Naive thymus-derived CD4-positive, alpha-beta T cell (primary cell): Measurements from ENCODE around the gene KRTAP3-3. TPM values are rescaled to one million over a fixed set of nuclear protein-coding genes. Genes with fewer than 3 reads are reported as not detected.

Experiments
- ATAC-seq: fragments of 150-1000 bp; cut with Tn5 transposase; 2 replicates; pipeline ENCODE4 v1.10.0; 2021; ENCODE audit warnings: mild to moderate bottlenecking, moderate library complexity
- CTCF ChIA-PET: fragments of 350-600 bp; sonication (Branson Sonifier 250); formaldehyde crosslinking; loops from one replicate; lab custom pipeline; 2021; ENCODE audit warnings: antibody characterized with exemption; lab: Charles Lee
- POLR2A ChIA-PET: fragments of 350-600 bp; sonication (Branson Sonifier 250); formaldehyde crosslinking; loops from one replicate; lab custom pipeline; 2021; ENCODE audit warnings: antibody characterized with exemption, inconsistent platforms; lab: Charles Lee
- DNase-seq, 9 donors: peaks; one replicate each; pipeline versions ENCODE4 v3.0.0 to v3.0.0-alpha.2; 2020 to 2022; ENCODE audit warnings: mixed read lengths in 1 of 9
- H3K27ac ChIP-seq: one replicate; pipeline ENCODE4 v1.7.0; 2013; ENCODE audit warnings: mild to moderate bottlenecking, low read depth, low read length, moderate library complexity
- H3K27me3 ChIP-seq, 2 donors: one replicate each; pipeline ENCODE4 v1.7.0; 2013; ENCODE audit warnings: low read length in 2 of 2, mild to moderate bottlenecking in 2 of 2, moderate library complexity in 2 of 2; ENCODE audit not compliant: control insufficient read depth in 2 of 2, insufficient read depth in 2 of 2
- H3K36me3 ChIP-seq, 3 experiments: 1 replicate in 2 of 3; 2 replicates in 1 of 3; pipeline ENCODE4 v1.7.0; 2013; ENCODE audit warnings: low read length in 3 of 3, mild to moderate bottlenecking in 3 of 3, moderate library complexity in 1 of 3; ENCODE audit not compliant: insufficient read depth in 3 of 3, control insufficient read depth in 2 of 3
- H3K4me1 ChIP-seq, 2 donors: one replicate each; pipeline ENCODE4 v1.7.0; 2013; ENCODE audit warnings: low read length in 2 of 2, mild to moderate bottlenecking in 2 of 2, moderate library complexity in 1 of 2; ENCODE audit not compliant: control insufficient read depth in 2 of 2, insufficient read depth in 2 of 2
- H3K4me3 ChIP-seq: 2 replicates; pipeline ENCODE4 v1.7.0; 2013; ENCODE audit warnings: mild to moderate bottlenecking, low read length
- H3K9me3 ChIP-seq, 3 experiments: 1 replicate in 2 of 3; 2 replicates in 1 of 3; pipeline ENCODE4 v1.7.0; 2013; ENCODE audit warnings: low read length in 3 of 3; ENCODE audit not compliant: control insufficient read depth in 2 of 3
- H3K27ac Mint-ChIP-seq, 9 donors: one replicate each; pipeline ENCODE4 v1.8.0; 2020 to 2022; ENCODE audit warnings: mixed read lengths in 9 of 9, mild to moderate bottlenecking in 8 of 9, moderate library complexity in 5 of 9, inconsistent platforms in 2 of 9
- H3K27me3 Mint-ChIP-seq, 5 donors: one replicate each; pipeline ENCODE4 v1.8.0; 2021 to 2022; ENCODE audit warnings: mixed read lengths in 5 of 5, mild to moderate bottlenecking in 1 of 5
- H3K36me3 Mint-ChIP-seq, 5 donors: one replicate each; pipeline ENCODE4 v1.8.0; 2020 to 2022; ENCODE audit warnings: mixed read lengths in 5 of 5, mild to moderate bottlenecking in 3 of 5, inconsistent platforms in 1 of 5
- H3K4me1 Mint-ChIP-seq, 7 donors: one replicate each; pipeline ENCODE4 v1.8.0; 2020 to 2022; ENCODE audit warnings: mixed read lengths in 7 of 7, mild to moderate bottlenecking in 3 of 7, inconsistent platforms in 1 of 7
- H3K4me3 Mint-ChIP-seq, 10 donors: one replicate each; pipeline ENCODE4 v1.8.0; 2020 to 2022; ENCODE audit warnings: mild to moderate bottlenecking in 10 of 10, mixed read lengths in 10 of 10, moderate library complexity in 6 of 10, inconsistent platforms in 2 of 10
- H3K9me3 Mint-ChIP-seq, 11 donors: one replicate each; pipeline ENCODE4 v1.8.0; 2020 to 2022; ENCODE audit warnings: mixed read lengths in 11 of 11, mild to moderate bottlenecking in 4 of 11, inconsistent platforms in 1 of 11, moderate library complexity in 1 of 11
- intact Hi-C, 2 donors: fragments of 100-400 bp; cut with micrococcal nuclease; formaldehyde crosslinking; loops; one replicate each; pipeline ENCODE4 v1.15.1; 2023
- polyA plus RNA-seq, 2 donors: library from polyadenylated mRNA; unstranded; fragments of 300-500 nt; fragmentation: Illumina TruSeq; gene quantifications; one replicate each; pipeline ENCODE4 v1.2.3, GENCODE V29; 2021
- total RNA-seq, 6 experiments: library from RNA in 5 of 6; stranded (reverse) in 5 of 6; gene quantifications; 1 replicate in 5 of 6; 2 replicates in 1 of 6; pipeline ENCODE4 v1.2.3 and lab custom pipeline; 2021 to 2026

KRTAP3-3 gene
- total and polyA plus RNA-seq, 7 experiments from 2014 or later: not detected

DNA sequence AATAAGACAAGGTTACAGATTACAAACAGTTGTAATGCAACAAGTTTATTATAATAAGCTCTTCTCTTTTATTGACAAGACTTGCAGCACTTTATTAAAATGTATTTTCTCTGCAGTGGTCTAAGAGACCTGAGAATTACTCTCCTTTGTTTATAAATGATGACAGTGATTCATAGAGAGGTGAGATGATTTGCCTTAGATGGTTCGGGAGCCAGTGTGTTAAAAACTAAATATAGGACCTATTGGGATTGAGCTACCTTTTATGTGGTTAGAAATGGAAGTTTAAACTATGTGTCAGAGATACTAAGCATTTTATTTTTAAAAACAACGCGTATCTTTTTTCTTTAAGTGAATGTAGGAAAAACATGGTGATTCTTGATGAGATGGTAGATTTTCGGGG is 2.9 kb upstream of the KRTAP3-3 start:
- Histone ChIP-seq H3K4me1 (no peaks in the 10 kb centered on the region), H3K9me3 (no peaks in the 10 kb centered on the region), H3K27me3 (peaks cover 0 to 4% of the 10 kb centered on the region in 2 donors), H3K27ac (no peak overlapping the region), H3K36me3 (no peaks in the 10 kb centered on the region), H3K4me3 (no peak overlapping the region)
- Mint-ChIP-seq H3K36me3 (peaks cover 0 to 6% (median 0%) of the 10 kb centered on the region in 5 donors), H3K9me3 (peaks cover 0 to 1% (median 0%) of the 10 kb centered on the region in 11 donors), H3K4me1 (no peaks in the 10 kb centered on the region), H3K27me3 (peaks cover 25 to 58% (median 51%) of the 10 kb centered on the region in 5 donors), H3K27ac (no peak overlapping the region), H3K4me3 (no peak overlapping the region)
- DNase-seq: no peak
- ATAC-seq: no peak
- intact Hi-C loops: no loop called here
- ChIA-PET POLR2A (no interaction called here), CTCF (no interaction called here)

GRCh38 chr17:40995116-40995515 is 1.2 kb upstream of the KRTAP3-3 start:
- Mint-ChIP-seq H3K27me3 (peaks cover 25 to 61% (median 56%) of the 10 kb centered on the region in 5 donors), H3K27ac (no peak overlapping the region), H3K4me3 (no peak overlapping the region), H3K4me1 (no peaks in the 10 kb centered on the region), H3K9me3 (peaks cover 0 to 2% (median 0%) of the 10 kb centered on the region in 11 donors), H3K36me3 (peaks cover 0 to 6% (median 0%) of the 10 kb centered on the region in 5 donors)
- H3K27me3 ChIP-seq: peaks cover 0 to 4% of the 10 kb centered on the region in 2 donors
- H3K36me3 ChIP-seq: no peaks in the 10 kb centered on the region
- DNase-seq: no peak
- intact Hi-C loops: no loop called here
- no peak overlapping the region for H3K4me3 ChIP-seq
- H3K9me3 ChIP-seq: no peaks in the 10 kb centered on the region
- no peak for ATAC-seq
- H3K27ac ChIP-seq: no peak overlapping the region
- CTCF ChIA-PET: no interaction called here
- H3K4me1 ChIP-seq: no peaks in the 10 kb centered on the region
- POLR2A ChIA-PET: no interaction called here

- DNase-seq: no peak
- H3K4me3 Mint-ChIP-seq: no peak overlapping the region
- H3K4me3 ChIP-seq: no peak overlapping the region
- H3K27me3 ChIP-seq: peaks cover 0 to 4% of the 10 kb centered on the region in 2 donors
- intact Hi-C loops: no loop called here
- no peaks in the 10 kb centered on the region for H3K4me1 Mint-ChIP-seq
- H3K9me3 Mint-ChIP-seq: peaks cover 0 to 2% (median 0%) of the 10 kb centered on the region in 11 donors
- CTCF ChIA-PET: interaction anchor here (0.7 kb wide), 1 partner anchor 58 kb away, joined by 3 read pairs; no protein-coding TSS in a partner anchor
- H3K4me1 ChIP-seq: no peaks in the 10 kb centered on the region
- POLR2A ChIA-PET: no interaction called here
- no peaks in the 10 kb centered on the region for H3K36me3 ChIP-seq
- ATAC-seq: no peak
- no peaks in the 10 kb centered on the region for H3K9me3 ChIP-seq
- no peak overlapping the region for H3K27ac Mint-ChIP-seq
- H3K36me3 Mint-ChIP-seq: peaks cover 0 to 6% (median 0%) of the 10 kb centered on the region in 5 donors
- peaks cover 19 to 57% (median 47%) of the 10 kb centered on the region in 5 donors for H3K27me3 Mint-ChIP-seq
- H3K27ac ChIP-seq: no peak overlapping the region
Observed at GRCh38 chr17:40993084-40993483, 880 bp downstream of the KRTAP3-3 start.

- DNase-seq (no peak), ATAC-seq (no peak)
- no peak overlapping the region for H3K27ac ChIP-seq
- H3K9me3 ChIP-seq: no peaks in the 10 kb centered on the region
- H3K4me3 Mint-ChIP-seq: no peak overlapping the region
- H3K36me3 ChIP-seq: no peaks in the 10 kb centered on the region
- no peaks in the 10 kb centered on the region for H3K4me1 Mint-ChIP-seq
- CTCF ChIA-PET: interaction anchor here (0.7 kb wide), 1 partner anchor 58 kb away, joined by 3 read pairs; no protein-coding TSS in a partner anchor
- H3K4me3 ChIP-seq: no peak overlapping the region
- no peaks in the 10 kb centered on the region for H3K4me1 ChIP-seq
- H3K27ac Mint-ChIP-seq: no peak overlapping the region
- peaks cover 0 to 4% of the 10 kb centered on the region in 2 donors for H3K27me3 ChIP-seq
- intact Hi-C loops: no loop called here
- H3K9me3 Mint-ChIP-seq: peaks cover 0 to 2% (median 0%) of the 10 kb centered on the region in 11 donors
- H3K27me3 Mint-ChIP-seq: peaks cover 19 to 53% (median 45%) of the 10 kb centered on the region in 5 donors
- POLR2A ChIA-PET: no interaction called here
- peaks cover 0 to 6% (median 0%) of the 10 kb centered on the region in 5 donors for H3K36me3 Mint-ChIP-seq
Observed at GRCh38 chr17:40992666-40993065, 1.3 kb downstream of the KRTAP3-3 start.

DNA sequence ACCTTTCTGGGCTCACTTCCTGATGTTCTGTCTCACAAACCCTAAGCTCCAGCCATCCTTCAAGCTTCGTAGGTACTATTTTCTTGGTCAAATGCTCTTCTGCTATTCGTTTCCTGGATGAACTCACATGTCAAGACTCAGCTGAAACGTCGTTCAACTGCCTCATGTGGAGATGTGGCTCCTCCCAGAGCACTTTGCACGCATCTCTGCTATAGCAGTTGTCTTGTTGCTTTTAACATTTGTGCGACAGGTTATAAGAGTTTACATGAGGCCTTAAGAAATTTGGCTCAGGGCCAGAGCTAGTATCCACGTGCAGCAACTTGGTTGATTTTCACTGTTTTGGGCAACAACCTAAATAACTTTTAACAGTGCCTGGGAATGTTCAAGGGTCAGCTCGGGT is 7.0 kb downstream of the KRTAP3-3 start:
- no peaks in the 10 kb centered on the region for H3K36me3 Mint-ChIP-seq
- Histone ChIP-seq H3K27ac (no peak overlapping the region), H3K4me3 (no peak overlapping the region), H3K4me1 (no peaks in the 10 kb centered on the region), H3K9me3 (no peaks in the 10 kb centered on the region), H3K36me3 (no peaks in the 10 kb centered on the region), H3K27me3 (no peaks in the 10 kb centered on the region)
- no peaks in the 10 kb centered on the region for H3K4me1 Mint-ChIP-seq
- CTCF ChIA-PET: no interaction called here
- H3K9me3 Mint-ChIP-seq: peaks cover 0 to 2% (median 0%) of the 10 kb centered on the region in 11 donors
- no peak overlapping the region for H3K4me3 Mint-ChIP-seq
- no peak for DNase-seq
- POLR2A ChIA-PET: no interaction called here
- H3K27me3 Mint-ChIP-seq: peaks cover 0 to 48% (median 21%) of the 10 kb centered on the region in 5 donors
- no peak for ATAC-seq
- no peak overlapping the region for H3K27ac Mint-ChIP-seq
- intact Hi-C loops: no loop called here

DNA sequence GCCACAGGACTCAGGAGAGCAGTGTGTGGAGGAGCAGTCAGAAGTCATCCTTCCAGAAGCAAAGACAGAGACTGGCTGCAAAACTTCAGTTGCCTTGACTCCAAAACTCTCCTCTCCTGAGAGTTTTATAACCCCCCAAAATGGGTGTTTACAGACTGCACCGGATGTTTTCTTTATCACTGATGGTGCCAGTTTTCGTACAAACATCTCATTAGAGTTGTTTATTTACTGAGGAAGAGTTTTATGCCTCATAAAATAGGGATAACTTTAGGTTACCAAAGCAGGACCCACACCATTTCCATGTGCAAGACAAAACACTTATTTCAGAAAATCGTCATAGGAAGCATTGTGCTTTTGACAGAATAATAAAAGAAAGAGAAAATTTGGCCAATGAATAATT is 9.7 kb downstream of the KRTAP3-3 start, which contains the start of gene KRT40:
Gene KRT40 (minus strand): TSS at position 101 of the 400 bp plus-strand sequence. CDS start 53 bp downstream, at position 48.
- Histone ChIP-seq H3K9me3 (no peaks in the 10 kb centered on the region), H3K36me3 (no peaks in the 10 kb centered on the region), H3K27ac (no peak within 1 kb of the TSS), H3K4me3 (no peak within 1 kb of the TSS), H3K4me1 (no peaks in the 10 kb centered on the region), H3K27me3 (no peaks in the 10 kb centered on the region)
- Mint-ChIP-seq H3K9me3 (no peaks in the 10 kb centered on the region), H3K27ac (no peak within 1 kb of the TSS), H3K36me3 (no peaks in the 10 kb centered on the region), H3K27me3 (peaks cover 5 to 37% (median 14%) of the 10 kb centered on the region in 5 donors), H3K4me1 (no peaks in the 10 kb centered on the region), H3K4me3 (no peak within 1 kb of the TSS)
- CTCF ChIA-PET: no interaction called here
- ATAC-seq (no peak), DNase-seq (no peak)
- POLR2A ChIA-PET: no interaction called here
- intact Hi-C loops: no loop called here

DNA sequence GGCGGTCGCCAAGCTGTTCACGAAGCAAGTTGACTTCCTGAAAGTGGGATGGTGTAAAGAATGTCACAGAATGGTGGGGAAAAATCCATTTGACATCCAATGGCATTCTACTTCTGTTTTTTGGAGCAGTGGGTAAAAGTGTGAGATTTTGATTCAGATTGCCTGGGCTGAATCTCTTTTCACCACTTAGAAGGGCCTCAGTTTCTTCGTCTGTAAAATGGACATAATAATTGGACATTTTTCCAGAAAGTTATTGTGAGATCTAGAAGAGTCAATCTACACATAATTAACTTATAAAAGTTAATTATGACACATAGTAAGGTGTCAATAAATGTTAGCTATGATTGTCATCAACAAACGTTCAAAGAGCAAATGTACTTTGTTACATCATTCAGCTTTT is 12.8 kb downstream of the KRTAP3-3 start:
- no peaks in the 10 kb centered on the region for H3K9me3 ChIP-seq
- H3K36me3 ChIP-seq: no peaks in the 10 kb centered on the region
- H3K4me1 Mint-ChIP-seq: no peaks in the 10 kb centered on the region
- H3K4me1 ChIP-seq: no peaks in the 10 kb centered on the region
- H3K27me3 ChIP-seq: no peaks in the 10 kb centered on the region
- no peak overlapping the region for H3K27ac Mint-ChIP-seq
- intact Hi-C loops: no loop called here
- H3K27me3 Mint-ChIP-seq: peaks cover 12 to 26% (median 19%) of the 10 kb centered on the region in 5 donors
- DNase-seq (no peak), ATAC-seq (no peak)
- no peak overlapping the region for H3K4me3 ChIP-seq
- no peaks in the 10 kb centered on the region for H3K36me3 Mint-ChIP-seq
- H3K27ac ChIP-seq: no peak overlapping the region
- ChIA-PET CTCF (no interaction called here), POLR2A (no interaction called here)
- no peaks in the 10 kb centered on the region for H3K9me3 Mint-ChIP-seq
- H3K4me3 Mint-ChIP-seq: no peak overlapping the region
